ENCODE measurements around the gene HECTD2. TPM values are rescaled to one million over a fixed set of nuclear protein-coding genes. Genes with fewer than 3 reads are reported as not detected.

HECTD2 gene
- total RNA-seq, 4 donors from 2014 or later, result 4.2 to 7.1 (median 6.2) TPM

GRCh38 chr10:91545384-91545783, 135.2 kb downstream of the HECTD2 start:
- H3K4me3 ChIP-seq (ENCODE audit: low read depth, poor library complexity, severe bottlenecking), result no peak overlapping the region
- TF ChIP-seq, protein P1, sequence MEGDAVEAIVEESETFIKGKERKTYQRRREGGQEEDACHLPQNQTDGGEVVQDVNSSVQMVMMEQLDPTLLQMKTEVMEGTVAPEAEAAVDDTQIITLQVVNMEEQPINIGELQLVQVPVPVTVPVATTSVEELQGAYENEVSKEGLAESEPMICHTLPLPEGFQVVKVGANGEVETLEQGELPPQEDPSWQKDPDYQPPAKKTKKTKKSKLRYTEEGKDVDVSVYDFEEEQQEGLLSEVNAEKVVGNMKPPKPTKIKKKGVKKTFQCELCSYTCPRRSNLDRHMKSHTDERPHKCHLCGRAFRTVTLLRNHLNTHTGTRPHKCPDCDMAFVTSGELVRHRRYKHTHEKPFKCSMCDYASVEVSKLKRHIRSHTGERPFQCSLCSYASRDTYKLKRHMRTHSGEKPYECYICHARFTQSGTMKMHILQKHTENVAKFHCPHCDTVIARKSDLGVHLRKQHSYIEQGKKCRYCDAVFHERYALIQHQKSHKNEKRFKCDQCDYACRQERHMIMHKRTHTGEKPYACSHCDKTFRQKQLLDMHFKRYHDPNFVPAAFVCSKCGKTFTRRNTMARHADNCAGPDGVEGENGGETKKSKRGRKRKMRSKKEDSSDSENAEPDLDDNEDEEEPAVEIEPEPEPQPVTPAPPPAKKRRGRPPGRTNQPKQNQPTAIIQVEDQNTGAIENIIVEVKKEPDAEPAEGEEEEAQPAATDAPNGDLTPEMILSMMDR (IDR thresholded peaks at IDR 0.05), result no peak
- no peak for DNase-seq (ENCODE audit: low spot score in 2 of 2)
- 77 to 92% methylated on average over 3 of the region's 3 CpGs for WGBS, 2 donors
- intact Hi-C loops (cut with DNase I; ENCODE audit: low total_unique reads), result no loop called here

GRCh38 chr10:91545838-91546237, 135.7 kb downstream of the HECTD2 start:
- TF ChIP-seq, protein P1 (IDR thresholded peaks at IDR 0.05), result no peak
- TF ChIP-seq POLR2A (IDR thresholded peaks at IDR 0.05), result no peak
- intact Hi-C loops (cut with DNase I; ENCODE audit: low total_unique reads), result no loop called here
- H3K4me3 ChIP-seq (ENCODE audit: low read depth, poor library complexity, severe bottlenecking), result no peak overlapping the region
- no peak for DNase-seq (ENCODE audit: low spot score in 2 of 2)
- WGBS, 2 donors, result 96% methylated on average over 3 of the region's 3 CpGs

DNA sequence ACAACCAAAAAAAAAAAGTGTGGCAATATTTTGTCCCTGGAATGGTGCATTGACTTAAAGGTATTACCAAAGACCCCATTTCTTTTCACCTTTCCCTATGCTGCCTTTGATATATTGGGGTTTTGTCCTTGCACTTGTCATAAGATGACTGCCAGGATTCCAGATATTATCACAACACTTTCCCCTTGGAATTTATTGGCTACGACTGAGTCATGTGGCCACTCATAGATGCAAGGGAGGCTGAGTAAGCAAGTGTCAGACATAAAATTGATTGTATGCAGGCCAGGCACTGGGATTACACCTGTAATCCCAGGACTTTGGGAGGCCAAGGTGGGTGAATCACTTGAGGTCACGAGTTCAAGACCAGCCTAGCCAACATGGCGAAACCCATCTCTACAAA, 139.1 kb downstream of the HECTD2 start:
- no peak for DNase-seq (ENCODE audit: low spot score in 2 of 2)
- 90 to 98% methylated on average over 3 of the region's 3 CpGs for WGBS, 2 donors
- H3K4me3 ChIP-seq (ENCODE audit: low read depth, poor library complexity, severe bottlenecking), result no peak overlapping the region
- TF ChIP-seq, protein P1 (IDR thresholded peaks at IDR 0.05), result no peak
- TF ChIP-seq POLR2A (IDR thresholded peaks at IDR 0.05), result no peak
- intact Hi-C loops (cut with DNase I; ENCODE audit: low total_unique reads), result no loop called here

DNA sequence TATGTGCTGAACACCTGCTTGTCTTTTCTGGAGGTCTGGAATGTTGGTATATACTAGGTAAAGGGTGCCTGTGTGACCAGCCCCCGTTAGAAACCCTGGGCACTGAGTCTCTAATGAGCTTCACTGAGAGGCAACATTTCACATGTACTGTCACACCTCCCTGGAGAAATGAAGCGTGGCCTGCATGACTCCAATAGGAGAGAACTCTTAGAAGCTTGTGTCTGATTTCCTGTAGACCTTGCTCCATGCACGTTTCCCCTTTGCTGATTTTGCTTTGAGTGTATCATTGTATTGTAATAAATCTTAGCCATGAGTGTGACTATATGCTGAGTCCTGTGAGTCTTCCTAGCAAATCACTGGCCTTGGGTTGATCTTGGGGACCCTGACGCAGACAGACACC, 139.9 kb downstream of the HECTD2 start:
- TF ChIP-seq POLR2A (IDR thresholded peaks at IDR 0.05), result no peak
- TF ChIP-seq, protein P1 (IDR thresholded peaks at IDR 0.05), result no peak
- intact Hi-C loops (cut with DNase I; ENCODE audit: low total_unique reads), result no loop called here
- WGBS, 2 donors, result 90 to 93% methylated on average over 4 of the region's 4 CpGs
- H3K4me3 ChIP-seq (ENCODE audit: low read depth, poor library complexity, severe bottlenecking), result no peak overlapping the region
- no peak for DNase-seq (ENCODE audit: low spot score in 2 of 2)

DNA sequence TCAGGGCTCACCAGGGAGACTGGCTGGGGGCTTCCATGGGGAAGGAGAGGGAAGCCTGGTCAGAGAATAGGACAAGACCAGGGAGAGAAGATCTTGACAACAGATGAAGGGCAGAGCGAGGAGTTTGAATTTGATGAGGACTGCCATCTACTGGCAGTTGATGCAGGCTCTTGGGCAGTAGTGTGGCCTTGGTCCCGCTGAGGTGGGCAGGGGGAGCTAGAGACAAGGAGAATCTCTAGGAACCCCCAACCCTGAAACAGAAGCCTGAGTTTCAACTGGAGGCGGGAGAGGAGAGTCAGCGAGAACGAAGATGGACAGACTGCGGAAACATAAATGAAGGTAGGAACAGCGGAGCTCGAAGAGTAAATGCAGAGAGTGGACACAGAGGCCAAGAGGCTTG, 141.7 kb downstream of the HECTD2 start:
- TF ChIP-seq, protein P1 (IDR thresholded peaks at IDR 0.05), result no peak
- TF ChIP-seq POLR2A (IDR thresholded peaks at IDR 0.05), result no peak
- intact Hi-C loops (cut with DNase I; ENCODE audit: low total_unique reads), result no loop called here
- no peak overlapping the region for H3K4me3 ChIP-seq (ENCODE audit: low read depth, poor library complexity, severe bottlenecking)
- DNase-seq (ENCODE audit: low spot score in 2 of 2), result no peak
- 71 to 72% methylated on average over 8 of the region's 8 CpGs for WGBS, 2 donors

GRCh38 chr10:91552274-91553095, 142.3 kb downstream of the HECTD2 start:
- TF ChIP-seq POLR2A (IDR thresholded peaks at IDR 0.05), result no peak
- TF ChIP-seq, protein P1 (IDR thresholded peaks at IDR 0.05), result no peak
- intact Hi-C loops (cut with DNase I; ENCODE audit: low total_unique reads), result no loop called here
- WGBS, 2 donors, result 74 to 80% methylated on average over 11 of the region's 11 CpGs
- no peak for DNase-seq (ENCODE audit: low spot score in 2 of 2)
- no peak overlapping the region for H3K4me3 ChIP-seq (ENCODE audit: low read depth, poor library complexity, severe bottlenecking)

Measured in lower leg skin (tissue), 4 donors.